Left ventricle myocardium superior (tissue), 1 donor: ENCODE measurements around the gene DNAJC6. TPM values are rescaled to one million over a fixed set of nuclear protein-coding genes. Genes with fewer than 3 reads are reported as not detected.

Experiments used
- ATAC-seq: fragments of 200-7000 bp; cut with Tn5 transposase; one replicate; pipeline ENCODE4 v1.9.1; 2020; ENCODE audit warnings: mild to moderate bottlenecking, moderate library complexity
- DNase-seq: peaks from one replicate; pipeline ENCODE4 v3.0.0-alpha.2; 2020
- intact Hi-C: fragments of 100-400 bp; cut with micrococcal nuclease; formaldehyde crosslinking; loops from one replicate; pipeline ENCODE4 v1.11.0; 2022
- total RNA-seq: library from RNA; stranded (reverse); fragmentation: NEBNext Ultra II Directional; extraction: Animal tissue kit (Norgen Biotek cat#: 25700); gene quantifications from one replicate; pipeline ENCODE4 v1.2.1, GENCODE V29; 2021
- donor health status: DM: no; HTN: yes; CAD: no; lungs with severe emphysema.

DNAJC6 gene
- total RNA-seq, 1 donor from 2014 or later = 3.6 TPM

GRCh38 chr1:65421351-65422025 is 112.1 kb downstream of the DNAJC6 start:
- ATAC-seq (no peak), DNase-seq (no peak)
- intact Hi-C loops = no loop called here

- ATAC-seq = no peak
- intact Hi-C loops = no loop called here
- DNase-seq = no peak
Measured at GRCh38 chr1:65422241-65423203, 113.2 kb downstream of the DNAJC6 start.

- no peak for ATAC-seq
- intact Hi-C loops = no loop called here
- no peak for DNase-seq
Measured at GRCh38 chr1:65423884-65424572, 114.7 kb downstream of the DNAJC6 start.

DNA sequence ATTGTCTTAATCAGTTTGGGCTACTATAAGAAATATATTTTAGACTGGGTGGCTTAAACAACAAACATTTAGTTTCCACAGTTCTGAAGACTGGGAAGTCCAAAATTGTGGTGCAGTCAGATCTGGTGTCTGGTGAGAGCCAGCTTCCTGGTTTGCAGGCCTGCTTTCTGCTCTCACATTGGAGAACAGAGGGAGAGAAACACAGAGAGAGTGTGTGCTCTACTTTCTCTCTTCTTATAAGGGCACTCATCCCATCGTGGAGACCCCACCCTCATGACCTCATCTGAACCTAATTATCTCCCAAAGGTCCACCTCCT is 115.2 kb downstream of the DNAJC6 start:
- no peak for DNase-seq
- no peak for ATAC-seq
- intact Hi-C loops = no loop called here

GRCh38 chr1:65425006-65425405 is 115.7 kb downstream of the DNAJC6 start:
- DNase-seq (no peak), ATAC-seq (no peak)
- intact Hi-C loops = no loop called here

DNA sequence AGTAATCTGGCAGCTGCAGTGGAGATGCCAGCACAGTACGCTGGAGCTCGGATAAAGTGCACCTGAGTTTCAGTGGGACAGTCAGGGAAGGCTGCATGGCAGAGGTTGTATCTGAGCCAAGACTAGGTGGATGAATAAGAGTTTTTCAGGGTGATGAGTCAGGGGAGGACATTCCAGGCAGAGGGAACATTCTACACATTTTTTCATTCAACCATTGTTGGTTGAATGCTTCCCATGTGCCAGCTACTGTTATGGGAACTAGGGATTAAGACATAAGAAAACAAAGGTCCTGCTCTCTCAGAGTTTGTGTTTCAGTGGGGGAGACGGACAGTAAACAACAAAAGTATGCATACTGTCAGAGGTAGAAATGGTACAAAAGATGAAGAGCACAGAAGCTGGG is 116.4 kb downstream of the DNAJC6 start:
- DNase-seq (no peak), ATAC-seq (no peak)
- intact Hi-C loops = no loop called here

DNA sequence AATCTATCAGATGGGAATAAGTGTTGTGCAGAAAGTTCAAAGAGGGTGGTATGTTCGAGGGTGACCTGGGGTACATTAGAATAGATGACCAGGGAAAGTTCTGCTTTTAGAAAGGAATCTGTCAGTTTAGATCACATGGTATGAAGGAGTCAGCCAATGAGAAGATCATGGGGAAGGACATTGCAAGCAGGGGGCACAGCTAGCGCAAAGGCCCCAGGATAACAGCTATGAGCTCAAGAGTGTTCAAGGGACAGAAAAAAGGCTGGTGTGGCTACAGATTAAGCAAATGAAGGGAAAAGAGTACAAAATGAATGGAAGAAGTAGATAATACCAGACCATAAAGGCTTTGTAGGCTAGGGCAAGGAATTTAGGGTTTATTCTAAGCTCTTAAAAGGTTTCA is 119.7 kb downstream of the DNAJC6 start:
- DNase-seq (no peak), ATAC-seq (no peak)
- intact Hi-C loops = no loop called here

- intact Hi-C loops = loop anchor here (5.0 kb wide), 1 partner anchor 257 kb away; no protein-coding TSS in a partner anchor
- ATAC-seq = no peak
Measured at GRCh38 chr1:65429806-65430205, 120.5 kb downstream of the DNAJC6 start.

GRCh38 chr1:65431111-65431705 is 121.9 kb downstream of the DNAJC6 start:
- DNase-seq = no peak
- intact Hi-C loops = loop anchor here (5.0 kb wide), 1 partner anchor 256 kb away; no protein-coding TSS in a partner anchor
- ATAC-seq = no peak

More at GRCh38 chr1:65429806-65430205, 120.5 kb downstream of the DNAJC6 start:
- no peak for DNase-seq

DNA sequence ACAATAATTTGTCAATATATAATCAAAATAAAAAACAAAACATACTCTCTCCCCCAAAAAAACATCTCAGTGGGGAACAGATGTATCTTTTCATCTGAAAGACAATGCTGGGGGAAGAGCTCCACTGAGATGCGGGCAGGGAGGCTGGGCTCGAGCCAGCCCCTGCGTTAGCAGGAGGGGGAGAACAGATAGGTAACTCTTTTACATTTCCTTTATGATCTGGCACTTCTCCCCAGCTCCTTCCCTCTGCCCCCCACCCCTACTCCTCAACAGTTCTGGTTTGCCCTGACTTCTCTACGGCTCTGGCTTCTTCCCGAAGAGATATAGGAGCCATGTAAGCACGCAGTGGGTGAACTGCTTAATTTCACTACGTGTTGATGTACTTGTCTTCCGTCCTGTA is 123.6 kb downstream of the DNAJC6 start:
- ATAC-seq = no peak
- intact Hi-C loops = loop anchor here (5.0 kb wide), 1 partner anchor 254 kb away; no protein-coding TSS in a partner anchor
- no peak for DNase-seq

DNA sequence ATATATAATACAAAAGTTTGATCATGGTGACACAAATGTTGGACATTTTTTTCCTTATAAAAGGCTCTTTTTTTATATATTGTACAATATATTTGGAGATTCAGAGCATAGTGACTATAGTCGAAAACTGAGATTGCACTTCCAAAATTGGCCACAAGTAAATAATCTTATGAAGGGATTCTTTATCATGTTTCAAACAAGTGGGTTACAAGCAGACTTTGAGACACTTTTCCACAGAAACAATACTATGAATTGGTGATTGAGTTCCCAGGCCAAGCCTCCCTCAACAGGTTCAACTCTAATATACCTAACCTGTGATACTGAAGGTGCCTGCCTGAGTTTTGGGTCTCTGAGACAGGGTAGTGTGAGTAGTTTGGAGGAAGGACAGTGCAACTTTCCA is 124.9 kb downstream of the DNAJC6 start:
- no peak for ATAC-seq
- intact Hi-C loops = loop anchor here (5.0 kb wide), 1 partner anchor 253 kb away; no protein-coding TSS in a partner anchor
- DNase-seq = no peak

- intact Hi-C loops = loop anchor here (5.0 kb wide), 1 partner anchor 253 kb away; no protein-coding TSS in a partner anchor
- ATAC-seq (no peak), DNase-seq (no peak)
Measured at GRCh38 chr1:65434760-65435159, 125.4 kb downstream of the DNAJC6 start.

GRCh38 chr1:65435987-65436386 is 126.6 kb downstream of the DNAJC6 start:
- intact Hi-C loops = no loop called here
- ATAC-seq (no peak), DNase-seq (no peak)

DNA sequence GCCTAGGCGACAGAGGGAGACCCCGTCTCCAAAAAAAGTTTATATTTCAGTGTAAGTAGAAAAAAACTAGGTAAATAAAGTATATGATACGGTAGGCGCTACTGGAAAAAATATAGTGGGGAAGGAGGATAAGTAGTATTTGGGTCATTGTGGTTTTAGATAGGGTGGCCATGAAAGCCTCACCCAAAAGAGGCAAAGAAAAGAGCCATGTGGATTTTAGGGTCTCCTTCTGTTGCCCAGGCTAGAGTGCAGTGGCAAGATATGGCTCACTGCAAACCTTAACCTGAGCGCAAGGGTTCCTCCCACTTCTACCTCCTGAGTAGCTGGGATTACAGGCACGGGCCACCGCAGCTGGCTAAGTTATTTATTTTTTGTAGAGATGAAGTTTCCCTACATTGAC is 128.3 kb downstream of the DNAJC6 start:
- ATAC-seq = no peak
- DNase-seq = no peak
- intact Hi-C loops = no loop called here

DNA sequence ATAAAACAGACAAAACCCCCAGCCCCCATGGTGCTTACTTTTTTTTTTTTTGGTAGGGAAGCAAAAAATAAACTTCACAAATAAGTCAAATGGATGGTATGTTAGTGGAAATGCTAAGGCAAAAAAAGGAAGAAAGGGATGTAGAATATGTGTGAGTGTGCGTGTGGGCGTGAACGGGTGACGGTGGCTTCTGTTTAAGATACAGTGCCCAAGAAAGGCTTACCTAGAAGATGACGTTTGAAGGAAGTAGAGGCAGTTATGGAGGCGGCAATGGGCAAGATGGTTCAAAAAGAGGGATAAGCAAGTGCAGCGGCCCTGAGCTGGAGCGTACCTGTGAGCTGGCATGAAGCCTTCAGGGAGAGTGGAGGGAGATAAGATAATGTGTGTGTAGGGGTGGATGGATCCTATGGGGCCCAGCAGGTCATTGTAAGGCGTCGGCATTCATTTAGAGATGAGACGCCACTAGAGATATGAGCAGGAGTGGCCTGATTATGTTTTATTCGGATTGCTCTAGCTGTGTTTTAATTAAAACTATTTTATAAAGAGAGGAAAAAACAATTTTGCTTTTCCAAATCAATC is 131.1 kb downstream of the DNAJC6 start:
- intact Hi-C loops = no loop called here
- DNase-seq (no peak), ATAC-seq (no peak)

DNA sequence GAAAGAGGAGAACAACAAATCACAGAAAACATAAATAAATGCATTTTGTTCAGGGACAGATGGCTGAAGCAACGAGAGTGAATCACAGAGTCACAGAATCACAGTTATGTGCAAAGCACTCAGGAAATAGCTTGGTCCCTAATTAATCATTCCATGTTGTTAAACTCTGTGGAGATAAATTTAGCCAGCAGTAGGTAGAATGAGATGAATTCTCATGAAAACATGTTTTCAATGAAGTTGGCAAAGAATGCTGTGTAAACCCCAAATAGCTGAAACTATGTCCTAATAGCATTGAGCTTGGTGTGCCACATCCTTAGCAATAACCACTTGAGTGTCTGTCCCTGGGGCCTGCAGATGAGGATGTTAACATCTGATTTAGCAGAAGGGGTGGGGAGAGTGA is 131.6 kb downstream of the DNAJC6 start:
- DNase-seq (no peak), ATAC-seq (no peak)
- intact Hi-C loops = no loop called here

DNA sequence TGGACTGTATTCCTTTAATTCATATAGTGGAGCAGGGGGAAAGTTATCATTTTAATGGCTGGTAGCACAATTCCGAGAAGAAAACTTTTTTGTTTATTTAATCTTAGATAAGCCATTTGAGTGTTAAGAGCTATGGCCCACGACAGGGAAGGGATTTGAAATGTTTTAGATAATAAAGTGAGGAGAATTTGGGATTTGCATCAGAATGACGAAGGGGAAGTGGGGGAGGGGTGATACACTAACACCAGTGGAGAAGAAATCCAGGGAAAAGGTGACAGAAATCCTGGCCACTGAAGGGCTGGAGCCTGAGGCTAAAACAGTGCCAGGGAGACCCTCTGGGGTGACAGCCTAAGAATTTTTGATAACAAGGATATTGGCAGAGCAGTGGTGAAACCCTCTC is 132.1 kb downstream of the DNAJC6 start:
- intact Hi-C loops = no loop called here
- DNase-seq (no peak), ATAC-seq (no peak)

- intact Hi-C loops = no loop called here
- ATAC-seq = no peak
- no peak for DNase-seq
Measured at GRCh38 chr1:65442442-65442841, 133.1 kb downstream of the DNAJC6 start.

- no peak for ATAC-seq
- intact Hi-C loops = no loop called here
Measured at GRCh38 chr1:65443647-65444046, 134.3 kb downstream of the DNAJC6 start.

More at GRCh38 chr1:65443647-65444046, 134.3 kb downstream of the DNAJC6 start:
- no peak for DNase-seq
